ENCODE data around the gene ARHGAP18. TPM values are rescaled to one million over a fixed set of nuclear protein-coding genes. Genes with fewer than 3 reads are reported as not detected.

Gene ARHGAP18
- total and polyA plus RNA-seq, 2 experiments from 2014 or later = 0.45 to 1.3 TPM

DNA sequence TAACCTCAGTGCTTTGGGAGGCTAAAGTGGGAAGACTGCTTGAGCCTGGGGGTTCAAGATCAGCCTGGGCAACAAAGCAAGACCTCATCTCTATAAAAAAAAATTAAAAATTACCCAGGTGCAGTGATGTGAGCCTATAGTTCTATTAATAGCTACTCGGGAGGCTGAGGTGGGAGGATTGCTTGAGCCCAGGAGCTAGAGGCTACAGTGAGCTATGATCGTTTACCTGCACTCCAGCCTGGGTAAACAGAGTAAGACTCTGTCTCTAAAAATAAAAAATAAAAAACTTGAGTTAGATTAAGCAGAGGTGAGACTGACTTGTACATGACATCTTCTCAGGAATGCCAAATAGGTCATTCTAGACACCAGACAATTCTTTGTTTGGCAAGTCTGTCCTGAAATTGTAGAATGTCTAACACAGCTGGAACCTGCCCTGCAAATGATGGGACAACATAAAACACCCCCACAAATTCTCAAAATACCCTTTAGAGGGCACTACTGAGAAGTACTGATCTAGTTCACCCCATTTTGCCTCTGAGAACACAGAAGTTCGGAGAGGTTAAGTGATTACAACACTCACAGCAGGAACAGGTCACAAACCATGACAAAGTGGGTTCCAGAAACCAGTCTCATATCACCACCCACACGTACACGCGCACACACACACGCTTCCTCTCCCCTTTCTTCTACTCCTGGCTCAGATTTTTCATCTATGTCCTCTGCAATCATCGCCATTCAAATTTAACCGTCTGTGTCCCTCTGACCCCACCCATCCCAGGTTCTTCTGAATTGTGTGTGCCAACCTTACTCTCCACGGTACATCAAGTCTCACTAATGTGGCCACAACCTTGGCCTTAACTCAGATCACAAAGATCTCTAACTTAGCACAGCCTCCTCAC lies 38.3 kb downstream of the ARHGAP18 start:
- H3K9me3 ChIP-seq (ENCODE audit: low read depth) = no peaks in the 10 kb centered on the region
- DNase-seq (ENCODE audit: low read depth in 1 of 2, low spot score in 1 of 2) = peak in 1 of 2 donors; percentile 45
- no peaks in the 10 kb centered on the region for H3K27me3 ChIP-seq
- no peaks in the 10 kb centered on the region for H3K36me3 ChIP-seq
- TF ChIP-seq, protein P1, sequence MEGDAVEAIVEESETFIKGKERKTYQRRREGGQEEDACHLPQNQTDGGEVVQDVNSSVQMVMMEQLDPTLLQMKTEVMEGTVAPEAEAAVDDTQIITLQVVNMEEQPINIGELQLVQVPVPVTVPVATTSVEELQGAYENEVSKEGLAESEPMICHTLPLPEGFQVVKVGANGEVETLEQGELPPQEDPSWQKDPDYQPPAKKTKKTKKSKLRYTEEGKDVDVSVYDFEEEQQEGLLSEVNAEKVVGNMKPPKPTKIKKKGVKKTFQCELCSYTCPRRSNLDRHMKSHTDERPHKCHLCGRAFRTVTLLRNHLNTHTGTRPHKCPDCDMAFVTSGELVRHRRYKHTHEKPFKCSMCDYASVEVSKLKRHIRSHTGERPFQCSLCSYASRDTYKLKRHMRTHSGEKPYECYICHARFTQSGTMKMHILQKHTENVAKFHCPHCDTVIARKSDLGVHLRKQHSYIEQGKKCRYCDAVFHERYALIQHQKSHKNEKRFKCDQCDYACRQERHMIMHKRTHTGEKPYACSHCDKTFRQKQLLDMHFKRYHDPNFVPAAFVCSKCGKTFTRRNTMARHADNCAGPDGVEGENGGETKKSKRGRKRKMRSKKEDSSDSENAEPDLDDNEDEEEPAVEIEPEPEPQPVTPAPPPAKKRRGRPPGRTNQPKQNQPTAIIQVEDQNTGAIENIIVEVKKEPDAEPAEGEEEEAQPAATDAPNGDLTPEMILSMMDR (IDR thresholded peaks at IDR 0.05; ENCODE audit: low read depth, low read length) = peak; percentile 28
- no peak overlapping the region for H3K4me3 ChIP-seq
- peaks cover 6% of the 10 kb centered on the region for H3K4me1 ChIP-seq (ENCODE audit: low read depth)
- no peak overlapping the region for H3K27ac ChIP-seq

DNA sequence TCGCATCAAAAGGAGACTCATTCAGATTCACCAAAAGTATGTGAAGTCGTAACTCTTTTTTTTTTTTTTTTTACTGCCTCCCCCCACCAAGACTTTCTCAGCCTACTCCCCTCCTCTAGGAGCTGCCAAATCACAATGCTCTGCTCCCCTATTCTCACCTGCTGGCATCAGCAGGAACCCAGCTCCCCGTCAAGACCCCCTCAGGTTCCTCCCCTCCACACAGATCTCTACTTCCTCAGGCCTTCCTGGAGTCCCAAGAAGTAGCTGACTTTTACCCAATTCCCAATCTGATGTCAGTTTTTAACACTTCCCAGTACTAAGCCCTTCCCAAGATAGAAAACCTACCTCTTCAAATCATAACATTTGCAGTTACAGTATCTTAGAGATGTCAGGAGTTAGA lies 39.3 kb downstream of the ARHGAP18 start:
- Histone ChIP-seq H3K27ac (no peak overlapping the region), H3K4me1 (ENCODE audit: low read depth) (peaks cover 6% of the 10 kb centered on the region), H3K27me3 (no peaks in the 10 kb centered on the region), H3K36me3 (no peaks in the 10 kb centered on the region), H3K9me3 (ENCODE audit: low read depth) (no peaks in the 10 kb centered on the region), H3K4me3 (no peak overlapping the region)
- TF ChIP-seq, protein P1 (IDR thresholded peaks at IDR 0.05; ENCODE audit: low read depth, low read length) = no peak
- DNase-seq (ENCODE audit: low read depth in 1 of 2, low spot score in 1 of 2) = no peak

DNA sequence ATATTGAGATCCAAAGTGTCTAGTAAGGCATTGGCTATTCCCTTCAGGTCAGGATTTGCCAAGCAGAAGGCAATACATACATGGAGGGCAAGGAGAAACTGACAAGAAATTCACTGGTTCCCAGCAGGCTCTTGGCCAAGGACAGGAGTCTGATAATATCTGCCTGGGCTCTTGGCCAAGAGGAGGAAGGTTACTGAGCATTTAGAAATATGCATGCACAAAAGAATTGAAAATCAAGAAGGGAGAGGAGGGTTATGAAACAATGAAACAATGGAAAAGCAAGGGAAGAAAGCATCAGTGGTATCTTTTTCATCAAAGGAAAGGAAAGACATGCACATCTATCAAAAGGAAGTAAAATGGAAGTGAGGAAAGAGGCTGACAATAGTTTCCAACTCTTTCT lies 42.4 kb downstream of the ARHGAP18 start:
- TF ChIP-seq, protein P1 (IDR thresholded peaks at IDR 0.05; ENCODE audit: low read depth, low read length) = no peak
- Histone ChIP-seq H3K4me1 (ENCODE audit: low read depth) (no peaks in the 10 kb centered on the region), H3K9me3 (ENCODE audit: low read depth) (no peaks in the 10 kb centered on the region), H3K27ac (no peak overlapping the region), H3K36me3 (no peaks in the 10 kb centered on the region), H3K27me3 (no peaks in the 10 kb centered on the region), H3K4me3 (no peak overlapping the region)
- DNase-seq (ENCODE audit: low read depth in 1 of 2, low spot score in 1 of 2) = peak in 1 of 2 donors; percentile 88

DNA sequence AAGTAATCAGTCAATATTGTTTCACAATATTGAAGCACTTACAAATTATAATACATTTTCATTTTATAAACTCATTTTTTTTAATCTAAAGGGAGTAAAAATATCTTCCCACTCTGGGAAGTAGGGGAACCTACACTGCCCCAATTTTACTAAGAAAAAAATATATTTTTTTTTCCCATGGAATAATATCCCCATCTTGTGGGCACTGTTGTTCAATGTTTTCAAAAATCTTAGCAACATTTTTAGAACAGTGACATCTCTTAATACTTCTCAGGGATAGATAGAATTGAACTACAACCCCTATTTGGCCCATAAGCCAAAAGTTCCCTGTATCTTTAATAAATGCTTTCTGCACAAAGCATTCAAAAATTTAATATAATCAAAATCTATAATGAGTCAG lies 42.9 kb downstream of the ARHGAP18 start:
- peak in 1 of 2 donors; percentile 32 for DNase-seq (ENCODE audit: low read depth in 1 of 2, low spot score in 1 of 2)
- Histone ChIP-seq H3K27ac (no peak overlapping the region), H3K9me3 (ENCODE audit: low read depth) (no peaks in the 10 kb centered on the region), H3K4me3 (no peak overlapping the region), H3K4me1 (ENCODE audit: low read depth) (no peaks in the 10 kb centered on the region), H3K36me3 (no peaks in the 10 kb centered on the region), H3K27me3 (no peaks in the 10 kb centered on the region)
- TF ChIP-seq, protein P1 (IDR thresholded peaks at IDR 0.05; ENCODE audit: low read depth, low read length) = peak; percentile 15

DNA sequence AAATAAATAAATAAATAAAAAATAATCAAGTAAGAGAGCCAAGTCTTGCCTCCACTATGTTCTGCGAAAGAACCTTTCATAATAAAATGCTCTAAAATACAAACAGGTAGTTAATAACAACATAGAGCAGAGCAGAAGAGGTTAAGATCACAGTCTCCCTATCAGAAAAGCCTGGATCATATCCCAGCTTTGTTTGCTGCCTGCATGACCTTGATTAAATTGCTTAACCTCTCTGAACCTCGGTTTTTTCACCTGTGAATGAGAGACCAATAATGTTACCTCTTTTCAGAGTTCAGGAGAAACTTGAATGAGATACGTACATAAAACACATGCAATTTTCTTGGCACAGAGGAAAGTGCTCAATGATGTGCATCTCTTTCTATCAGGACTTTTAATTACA lies 44.4 kb downstream of the ARHGAP18 start:
- TF ChIP-seq, protein P1 (IDR thresholded peaks at IDR 0.05; ENCODE audit: low read depth, low read length) = no peak

More for the DNA sequence above, 44.4 kb downstream of the ARHGAP18 start:
- Histone ChIP-seq H3K4me3 (no peak overlapping the region), H3K36me3 (no peaks in the 10 kb centered on the region), H3K27me3 (no peaks in the 10 kb centered on the region), H3K9me3 (ENCODE audit: low read depth) (no peaks in the 10 kb centered on the region), H3K27ac (no peak overlapping the region), H3K4me1 (ENCODE audit: low read depth) (no peaks in the 10 kb centered on the region)
- DNase-seq (ENCODE audit: low read depth in 1 of 2, low spot score in 1 of 2) = no peak
